ENCODE measurements around the gene MICAL1.
A peak's percentile ranks its signal among the peaks of the same experiment; 100 is the strongest.

The MICAL1 gene

GRCh38 chr6:109443425-109443950, 12.1 kb downstream of the MICAL1 start:
- in situ Hi-C loops (cut with HindIII; ENCODE audit: low pct_ligation_motif_present, low pct_unique_long_range_greater_than_20kb, low sequenced_read_pairs): no loop called here
- DNase-seq: no peak

GRCh38 chr6:109442393-109442924, 13.1 kb downstream of the MICAL1 start:
- no peak for DNase-seq
- in situ Hi-C loops (cut with HindIII; ENCODE audit: low pct_ligation_motif_present, low pct_unique_long_range_greater_than_20kb, low sequenced_read_pairs): no loop called here

- peak; percentile 46 for DNase-seq
- in situ Hi-C loops (cut with HindIII; ENCODE audit: low pct_ligation_motif_present, low pct_unique_long_range_greater_than_20kb, low sequenced_read_pairs): no loop called here
Measured at GRCh38 chr6:109441069-109441816, 14.3 kb downstream of the MICAL1 start.

GRCh38 chr6:109440331-109441068, 15.1 kb downstream of the MICAL1 start, which contains the start of the genes PPIL6 and SMPD2:
PPIL6 (minus strand) TSS chr6:109440628; CDS start chr6:109440590, 38 bp downstream.
SMPD2 (plus strand) TSS chr6:109440724; CDS start chr6:109441122, 398 bp downstream.
- in situ Hi-C loops (cut with HindIII; ENCODE audit: low pct_ligation_motif_present, low pct_unique_long_range_greater_than_20kb, low sequenced_read_pairs): no loop called here
- peak; percentile 89 for DNase-seq

GRCh38 chr6:109436041-109436440, 19.5 kb downstream of the MICAL1 start:
- no peak for DNase-seq
- in situ Hi-C loops (cut with HindIII; ENCODE audit: low pct_ligation_motif_present, low pct_unique_long_range_greater_than_20kb, low sequenced_read_pairs): no loop called here

GRCh38 chr6:109434456-109434855, 21.1 kb downstream of the MICAL1 start:
- no peak for DNase-seq
- in situ Hi-C loops (cut with HindIII; ENCODE audit: low pct_ligation_motif_present, low pct_unique_long_range_greater_than_20kb, low sequenced_read_pairs): no loop called here

GRCh38 chr6:109429496-109429895, 26.1 kb downstream of the MICAL1 start:
- in situ Hi-C loops (cut with HindIII; ENCODE audit: low pct_ligation_motif_present, low pct_unique_long_range_greater_than_20kb, low sequenced_read_pairs): no loop called here
- DNase-seq: no peak

GRCh38 chr6:109428889-109429477, 26.6 kb downstream of the MICAL1 start:
- DNase-seq: no peak
- in situ Hi-C loops (cut with HindIII; ENCODE audit: low pct_ligation_motif_present, low pct_unique_long_range_greater_than_20kb, low sequenced_read_pairs): no loop called here

GRCh38 chr6:109424946-109425345, 30.6 kb downstream of the MICAL1 start:
- in situ Hi-C loops (cut with HindIII; ENCODE audit: low pct_ligation_motif_present, low pct_unique_long_range_greater_than_20kb, low sequenced_read_pairs): no loop called here
- peak; percentile 5 for DNase-seq

GRCh38 chr6:109421184-109421583, 34.4 kb downstream of the MICAL1 start:
- in situ Hi-C loops (cut with HindIII; ENCODE audit: low pct_ligation_motif_present, low pct_unique_long_range_greater_than_20kb, low sequenced_read_pairs): no loop called here
- DNase-seq: no peak

GRCh38 chr6:109420751-109421150, 34.8 kb downstream of the MICAL1 start:
- in situ Hi-C loops (cut with HindIII; ENCODE audit: low pct_ligation_motif_present, low pct_unique_long_range_greater_than_20kb, low sequenced_read_pairs): no loop called here
- peak; percentile 76 for DNase-seq

- no peak for DNase-seq
- in situ Hi-C loops (cut with HindIII; ENCODE audit: low pct_ligation_motif_present, low pct_unique_long_range_greater_than_20kb, low sequenced_read_pairs): no loop called here
Measured at GRCh38 chr6:109417646-109418045, 37.9 kb downstream of the MICAL1 start.

- DNase-seq: no peak
- in situ Hi-C loops (cut with HindIII; ENCODE audit: low pct_ligation_motif_present, low pct_unique_long_range_greater_than_20kb, low sequenced_read_pairs): no loop called here
Measured at GRCh38 chr6:109411034-109411433, 44.5 kb downstream of the MICAL1 start.

- no peak for DNase-seq
- in situ Hi-C loops (cut with HindIII; ENCODE audit: low pct_ligation_motif_present, low pct_unique_long_range_greater_than_20kb, low sequenced_read_pairs): no loop called here
Measured at GRCh38 chr6:109406196-109406595, 49.4 kb downstream of the MICAL1 start.

GRCh38 chr6:109397020-109397419, 58.6 kb downstream of the MICAL1 start:
- no peak for DNase-seq
- in situ Hi-C loops (cut with HindIII; ENCODE audit: low pct_ligation_motif_present, low pct_unique_long_range_greater_than_20kb, low sequenced_read_pairs): no loop called here

GRCh38 chr6:109396046-109396718, 59.4 kb downstream of the MICAL1 start:
- no peak for DNase-seq
- in situ Hi-C loops (cut with HindIII; ENCODE audit: low pct_ligation_motif_present, low pct_unique_long_range_greater_than_20kb, low sequenced_read_pairs): no loop called here
